IPS-15b (cell line): ENCODE measurements around the gene MXRA7.
"Not testable (repeated sequence)": the region's sequence is repeated elsewhere in the genome, so short reads cannot be mapped to it uniquely, and the experiment has no call there.

Source experiments
- H3K27me3 ChIP-seq: one replicate; pipeline ENCODE4 v1.6.1; 2013; ENCODE audit warnings: low read length; ENCODE audit not compliant: control insufficient read depth, insufficient read depth
- H3K36me3 ChIP-seq: one replicate; pipeline ENCODE4 v1.6.1; 2013; ENCODE audit warnings: low read length; ENCODE audit not compliant: control insufficient read depth, insufficient read depth
- H3K4me1 ChIP-seq: one replicate; pipeline ENCODE4 v1.6.1; 2013; ENCODE audit warnings: mild to moderate bottlenecking, low read length; ENCODE audit not compliant: control insufficient read depth, insufficient read depth
- H3K4me3 ChIP-seq: one replicate; pipeline ENCODE4 v1.5.1; 2013; ENCODE audit warnings: low read depth, low read length
- H3K9ac ChIP-seq: one replicate; pipeline ENCODE4 v1.6.1; 2013; ENCODE audit warnings: low read depth, mild to moderate bottlenecking, low read length
- H3K9me3 ChIP-seq: one replicate; pipeline ENCODE4 v1.6.1; 2013; ENCODE audit warnings: mild to moderate bottlenecking, low read length; ENCODE audit not compliant: control insufficient read depth, insufficient read depth

The MXRA7 gene

GRCh38 chr17:76721463-76721862 is 10.7 kb upstream of the MXRA7 start:
- H3K9ac ChIP-seq = no peak overlapping the region
- H3K4me1 ChIP-seq = peaks cover 2% of the 10 kb centered on the region
- H3K4me3 ChIP-seq = no peak overlapping the region
- H3K36me3 ChIP-seq = peaks cover 38% of the 10 kb centered on the region
- no peaks in the 10 kb centered on the region for H3K27me3 ChIP-seq
- no peaks in the 10 kb centered on the region for H3K9me3 ChIP-seq

- Histone ChIP-seq H3K9ac (no peak overlapping the region), H3K4me3 (no peak overlapping the region), H3K9me3 (no peaks in the 10 kb centered on the region), H3K27me3 (no peaks in the 10 kb centered on the region), H3K4me1 (peaks cover 2% of the 10 kb centered on the region), H3K36me3 (peaks cover 39% of the 10 kb centered on the region)
Observed at GRCh38 chr17:76720941-76721340, 10.2 kb upstream of the MXRA7 start.

- H3K4me1 ChIP-seq = no peaks in the 10 kb centered on the region
- no peak overlapping the region for H3K9ac ChIP-seq
- H3K36me3 ChIP-seq = peaks cover 39% of the 10 kb centered on the region
- no peaks in the 10 kb centered on the region for H3K9me3 ChIP-seq
- no peak overlapping the region for H3K4me3 ChIP-seq
- H3K27me3 ChIP-seq = no peaks in the 10 kb centered on the region
Observed at GRCh38 chr17:76720211-76720610, 9.4 kb upstream of the MXRA7 start.

GRCh38 chr17:76718516-76718915 is 7.8 kb upstream of the MXRA7 start:
- H3K9me3 ChIP-seq = no peaks in the 10 kb centered on the region
- H3K9ac ChIP-seq = no peak overlapping the region
- H3K27me3 ChIP-seq = no peaks in the 10 kb centered on the region
- no peak overlapping the region for H3K4me3 ChIP-seq
- no peaks in the 10 kb centered on the region for H3K4me1 ChIP-seq
- peaks cover 32% of the 10 kb centered on the region for H3K36me3 ChIP-seq

- Histone ChIP-seq H3K36me3 (peaks cover 26% of the 10 kb centered on the region), H3K4me3 (no peak overlapping the region), H3K9me3 (no peaks in the 10 kb centered on the region), H3K9ac (no peak overlapping the region), H3K4me1 (no peaks in the 10 kb centered on the region), H3K27me3 (no peaks in the 10 kb centered on the region)
Observed at GRCh38 chr17:76716839-76717215, 6.1 kb upstream of the MXRA7 start.

GRCh38 chr17:76716146-76716838 is 5.5 kb upstream of the MXRA7 start:
- peaks cover 21% of the 10 kb centered on the region for H3K36me3 ChIP-seq

GRCh38 chr17:76715496-76715830 is 4.7 kb upstream of the MXRA7 start:
- Histone ChIP-seq H3K9me3 (no peaks in the 10 kb centered on the region), H3K9ac (no peak overlapping the region), H3K4me1 (no peaks in the 10 kb centered on the region), H3K27me3 (no peaks in the 10 kb centered on the region), H3K4me3 (no peak overlapping the region), H3K36me3 (peaks cover 15% of the 10 kb centered on the region)

More at GRCh38 chr17:76716146-76716838, 5.5 kb upstream of the MXRA7 start:
- no peaks in the 10 kb centered on the region for H3K4me1 ChIP-seq
- no peaks in the 10 kb centered on the region for H3K9me3 ChIP-seq
- no peak overlapping the region for H3K9ac ChIP-seq
- no peaks in the 10 kb centered on the region for H3K27me3 ChIP-seq
- no peak overlapping the region for H3K4me3 ChIP-seq

- no peaks in the 10 kb centered on the region for H3K4me1 ChIP-seq
- H3K4me3 ChIP-seq = no peak overlapping the region
- no peak overlapping the region for H3K9ac ChIP-seq
- H3K27me3 ChIP-seq = peaks cover 3% of the 10 kb centered on the region
- peaks cover 10% of the 10 kb centered on the region for H3K36me3 ChIP-seq
- H3K9me3 ChIP-seq = no peaks in the 10 kb centered on the region
Observed at GRCh38 chr17:76714822-76715495, 4.2 kb upstream of the MXRA7 start.

- Histone ChIP-seq H3K36me3 (peaks cover 9% of the 10 kb centered on the region), H3K9ac (no peak overlapping the region), H3K4me1 (no peaks in the 10 kb centered on the region), H3K4me3 (no peak overlapping the region), H3K27me3 (peaks cover 9% of the 10 kb centered on the region), H3K9me3 (no peaks in the 10 kb centered on the region)
Observed at GRCh38 chr17:76714336-76714735, 3.6 kb upstream of the MXRA7 start.

GRCh38 chr17:76713765-76714164 is 3.0 kb upstream of the MXRA7 start:
- Histone ChIP-seq H3K36me3 (peaks cover 8% of the 10 kb centered on the region), H3K9ac (no peak overlapping the region)

GRCh38 chr17:76712321-76712720 is 1.6 kb upstream of the MXRA7 start:
- Histone ChIP-seq H3K4me1 (peaks cover 13% of the 10 kb centered on the region), H3K27me3 (peaks cover 22% of the 10 kb centered on the region)
- not testable (repeated sequence) for H3K4me3 ChIP-seq, H3K36me3 ChIP-seq, H3K9ac ChIP-seq, H3K9me3 ChIP-seq

More at GRCh38 chr17:76713765-76714164, 3.0 kb upstream of the MXRA7 start:
- no peak overlapping the region for H3K4me3 ChIP-seq
- H3K9me3 ChIP-seq = no peaks in the 10 kb centered on the region
- H3K27me3 ChIP-seq = peaks cover 15% of the 10 kb centered on the region
- peaks cover 3% of the 10 kb centered on the region for H3K4me1 ChIP-seq
